HepG2 (cell line): Measurements from ENCODE around the gene OGFOD3.

ENCODE experiments used
- POLR2A ChIP-seq, 2 experiments: IDR thresholded peaks; 2 replicates each; pipeline ENCODE4 v1.6.1; 2011; ENCODE audit warnings: low read depth in 2 of 2, low read length in 2 of 2, mild to moderate bottlenecking in 1 of 2, moderate library complexity in 1 of 2; ENCODE audit not compliant: insufficient read depth in 1 of 2
- SYNCRIP ChIP-seq: fragments of 200-400 bp; formaldehyde crosslinking; IDR thresholded peaks from 2 replicates; pipeline ENCODE4 v1.6.1; 2018; ENCODE audit warnings: mild to moderate bottlenecking, low read depth, low read length; ENCODE audit not compliant: insufficient read depth

GRCh38 chr17:82416771-82417170 is 1.6 kb downstream of the OGFOD3 start:
- no peak for TF ChIP-seq SYNCRIP
- TF ChIP-seq POLR2A (IDR thresholded peaks at IDR 0.05; ENCODE audit: insufficient read depth in 1 of 2, low read depth in 2 of 2, low read length in 2 of 2): no peak
